B cell (primary cell): ENCODE data around the gene PKP1.

Source experiments
- CTCF ChIP-seq: fragments of 200-600 bp; IDR thresholded peaks from one replicate; pipeline ENCODE4 v1.8.0; 2022; ENCODE audit warnings: antibody characterized with exemption, mild to moderate bottlenecking
- EZH2 ChIP-seq: IDR thresholded peaks from 2 replicates; pipeline ENCODE4 v1.6.1; 2012; ENCODE audit warnings: borderline replicate concordance, low read depth, mild to moderate bottlenecking, moderate library complexity, low read length; ENCODE audit not compliant: insufficient read depth, poor library complexity, severe bottlenecking

- TF ChIP-seq CTCF (no peak), EZH2 (no peak)
These were observed 75.3 kb downstream of the PKP1 start for GRCh38 chr1:201358596-201358995.
